ENCODE measurements around the gene HAPLN2. TPM values are rescaled to one million over a fixed set of nuclear protein-coding genes. Genes with fewer than 3 reads are reported as not detected.

The HAPLN2 gene
- not detected in 2 replicates for total RNA-seq

DNA sequence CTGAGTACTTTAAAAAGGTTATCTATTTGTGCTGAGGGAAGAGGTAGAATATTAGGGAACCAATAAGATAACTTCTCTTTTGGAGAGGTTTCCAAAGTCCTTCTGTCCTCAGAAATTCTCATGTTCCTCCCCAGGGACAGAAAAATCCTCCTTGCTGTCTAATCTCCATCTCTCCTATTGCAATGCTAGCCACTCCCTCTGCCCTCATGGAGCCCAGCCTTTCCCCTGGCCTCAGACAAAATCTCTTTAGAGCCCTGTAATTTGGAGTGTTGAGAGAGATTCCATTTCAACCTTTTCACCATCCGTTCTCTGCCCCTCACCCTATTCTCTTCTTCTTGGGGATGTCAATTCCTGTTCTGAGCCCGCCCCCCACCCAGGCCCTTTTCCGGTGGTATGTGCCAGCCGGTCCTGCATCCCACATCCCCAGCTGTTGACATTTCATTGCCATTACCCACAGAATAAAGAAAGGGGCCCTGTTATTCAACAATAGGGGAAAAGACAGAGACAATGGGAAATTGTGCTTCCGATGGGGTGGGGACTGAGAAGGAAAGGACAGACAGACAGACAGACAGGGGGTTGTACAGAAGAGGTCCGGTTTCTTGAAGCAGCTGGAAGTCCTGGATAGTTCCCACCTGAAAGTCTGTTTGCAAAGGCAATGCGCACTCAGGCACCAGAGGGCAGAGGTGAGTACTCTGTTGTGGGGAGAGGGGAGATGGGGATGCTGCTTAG is at the start of gene HAPLN2:
TSS of gene HAPLN2 (plus strand) at position 563 of the 729 bp plus-strand sequence. CDS start 4,076 bp downstream, outside the sequence.

DNA sequence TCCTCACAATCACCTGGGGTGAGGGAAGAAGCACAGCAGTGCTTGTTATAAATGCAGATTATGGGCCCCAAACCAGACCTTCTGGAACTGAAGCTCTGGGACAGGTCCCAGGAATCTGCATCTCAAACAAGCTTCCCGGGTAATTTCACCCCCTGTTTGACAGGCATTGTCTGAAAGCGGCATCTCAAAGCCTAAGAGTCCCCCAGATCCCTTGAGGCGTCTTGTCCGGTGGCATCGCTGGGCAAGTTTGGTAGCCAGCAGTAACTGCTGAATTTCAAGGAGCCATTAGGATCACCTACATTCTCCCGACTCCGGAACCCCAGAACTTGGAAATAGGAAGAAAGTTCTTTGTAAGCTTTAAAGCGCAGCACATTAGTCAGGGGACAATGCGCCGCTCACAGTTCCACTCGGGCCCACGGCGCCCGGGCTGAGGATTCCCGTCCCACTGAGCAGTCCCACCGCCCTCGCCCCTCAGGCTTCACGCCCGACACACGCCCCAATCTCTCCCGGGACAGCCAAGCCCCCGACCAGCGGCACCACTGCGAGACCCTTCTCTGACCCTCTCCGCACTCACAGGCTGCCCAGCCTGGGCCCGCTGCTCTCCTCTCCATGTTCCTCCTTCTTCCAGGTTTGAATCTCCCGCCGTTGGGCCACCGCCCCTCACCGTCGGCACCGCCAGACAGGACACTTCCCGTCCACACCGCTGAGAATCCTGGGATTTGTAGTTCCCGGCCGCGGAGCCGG is 47.1 kb upstream of the HAPLN2 start, which contains the start of gene IQGAP3:
TSS of gene IQGAP3 (minus strand) at position 647 of the 744 bp plus-strand sequence. CDS start at position 611, 36 bp downstream.

DNA sequence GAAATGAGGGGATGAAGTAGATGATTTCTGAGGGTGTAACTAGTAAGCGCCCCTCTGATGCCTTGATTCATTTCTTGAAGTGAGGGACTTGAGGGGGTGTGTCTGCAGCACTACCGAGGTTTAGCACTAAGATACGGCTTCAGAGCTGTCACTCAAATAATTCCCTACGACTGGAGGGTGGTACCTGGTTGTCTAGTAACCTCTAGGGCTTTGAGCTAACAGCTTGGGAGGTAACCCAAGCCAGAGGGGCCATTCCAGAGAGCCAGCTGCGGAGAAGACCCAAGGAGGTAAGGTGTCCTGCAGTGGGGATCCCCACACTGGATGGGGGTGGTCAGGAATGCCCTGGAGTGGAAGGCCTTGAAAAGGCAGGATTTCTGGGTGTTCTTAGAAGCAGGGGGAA is 39.7 kb upstream of the HAPLN2 start, which contains the start of gene TTC24:
TSS of gene TTC24 (plus strand) at position 252 of the 400 bp plus-strand sequence. CDS start 1,642 bp downstream, outside the sequence.

DNA sequence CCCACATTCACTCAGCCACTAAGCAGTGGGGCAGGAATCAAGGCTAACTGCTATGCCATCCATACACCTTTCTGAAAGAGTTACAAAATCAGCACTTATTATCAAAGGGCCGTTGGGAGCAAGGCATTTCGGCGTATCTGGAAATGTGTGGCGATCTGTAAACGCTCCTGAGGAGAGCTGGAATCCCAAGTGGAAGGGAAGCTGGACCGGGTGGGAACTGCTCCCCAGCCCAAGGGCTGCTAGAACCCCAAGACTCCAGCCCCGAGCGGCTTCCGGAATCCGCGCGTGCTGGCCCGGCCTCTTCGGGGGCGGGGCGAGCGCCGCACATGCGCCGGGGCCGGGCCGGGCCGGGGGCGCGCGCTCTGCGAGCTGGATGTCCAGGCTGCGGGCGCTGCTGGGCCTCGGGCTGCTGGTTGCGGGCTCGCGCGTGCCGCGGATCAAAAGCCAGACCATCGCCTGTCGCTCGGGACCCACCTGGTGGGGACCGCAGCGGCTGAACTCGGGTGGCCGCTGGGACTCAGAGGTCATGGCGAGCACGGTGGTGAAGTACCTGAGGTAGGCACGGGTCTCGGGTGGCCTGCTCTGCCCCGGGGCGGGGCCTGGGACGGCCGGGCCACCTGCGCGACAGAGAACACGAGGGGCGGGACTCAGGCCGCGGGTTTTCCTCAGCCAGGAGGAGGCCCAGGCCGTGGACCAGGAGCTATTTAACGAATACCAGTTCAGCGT is 27.6 kb upstream of the HAPLN2 start, which contains the start of gene NAXE:
TSS of gene NAXE (plus strand) at position 345 of the 726 bp plus-strand sequence. CDS start at position 374, 29 bp downstream.

DNA sequence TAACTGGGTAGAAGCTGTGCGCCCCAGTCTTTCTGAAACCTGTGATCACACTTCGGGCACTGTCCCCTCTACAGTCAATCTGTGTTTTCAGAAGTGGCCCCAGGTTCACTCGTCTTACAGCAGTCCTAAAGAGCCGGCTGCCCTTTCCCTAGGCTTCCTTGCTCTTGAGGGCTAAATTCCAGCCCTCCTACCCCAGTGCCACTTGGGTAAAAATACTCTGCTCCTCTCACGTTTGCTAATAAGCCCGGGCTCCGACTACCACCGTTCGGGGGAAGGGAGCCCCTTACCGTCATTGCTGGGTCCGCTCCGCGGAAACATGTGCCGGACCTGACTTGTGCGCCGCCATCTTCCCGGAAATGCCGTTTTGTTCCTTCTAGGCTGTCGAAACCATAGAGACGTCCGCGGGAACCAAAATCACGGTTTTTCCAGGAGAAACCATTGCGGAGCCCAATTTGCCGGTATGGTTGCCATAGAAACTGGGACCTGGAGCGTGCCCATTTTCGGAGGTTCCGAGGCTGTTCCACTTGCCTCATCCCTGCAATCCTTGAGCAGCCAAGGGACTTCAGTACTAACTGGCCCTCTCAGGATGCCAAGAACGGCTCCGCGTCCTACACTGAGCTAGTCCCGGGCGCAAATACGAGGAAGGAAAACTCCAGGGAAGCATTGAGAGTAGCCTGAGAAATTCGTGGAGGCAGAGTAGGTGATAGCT is 17.9 kb upstream of the HAPLN2 start, which contains the start of gene GPATCH4:
TSS of gene GPATCH4 (minus strand) at position 358 of the 709 bp plus-strand sequence.

DNA sequence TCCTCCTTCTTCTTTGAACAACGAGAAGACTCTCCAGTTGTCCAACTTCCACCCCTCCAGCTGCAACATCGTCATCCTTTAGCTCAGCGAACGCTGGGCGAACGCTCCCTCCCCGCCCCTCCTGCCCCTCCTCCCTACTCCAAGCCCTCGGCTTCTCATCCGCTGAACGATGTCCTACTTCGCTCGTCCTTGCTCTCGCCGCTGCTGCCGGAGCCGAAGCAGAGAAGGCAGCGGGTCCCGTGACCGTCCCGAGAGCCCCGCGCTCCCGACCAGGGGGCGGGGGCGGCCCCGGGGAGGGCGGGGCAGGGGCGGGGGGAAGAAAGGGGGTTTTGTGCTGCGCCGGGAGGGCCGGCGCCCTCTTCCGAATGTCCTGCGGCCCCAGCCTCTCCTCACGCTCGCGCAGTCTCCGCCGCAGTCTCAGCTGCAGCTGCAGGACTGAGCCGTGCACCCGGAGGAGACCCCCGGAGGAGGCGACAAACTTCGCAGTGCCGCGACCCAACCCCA is 22.6 kb downstream of the HAPLN2 start, which contains the start of gene BCAN:
TSS of gene BCAN (plus strand) at position 357 of the 504 bp plus-strand sequence. CDS start 3,938 bp downstream, outside the sequence.

Other genes with a start within 250 kb of the HAPLN2 start
- gene MEF2D, start 118.6 kb upstream of the HAPLN2 start, total RNA-seq = 30.1 and 32.3 TPM in 2 replicates
- 33.7 and 39.4 TPM in 2 replicates for gene IQGAP3, start 46.9 kb upstream of the HAPLN2 start, total RNA-seq
- gene TTC24, start 39.7 kb upstream of the HAPLN2 start, total RNA-seq = not detected in 2 replicates
- gene NAXE, start 27.6 kb upstream of the HAPLN2 start, total RNA-seq = 70.9 and 72.1 TPM in 2 replicates
- gene GPATCH4, start 17.9 kb upstream of the HAPLN2 start, total RNA-seq = 14.9 and 25.1 TPM in 2 replicates
- not detected in 2 replicates for gene BCAN, start 22.7 kb downstream of the HAPLN2 start, total RNA-seq
- gene NES, start 58.0 kb downstream of the HAPLN2 start, total RNA-seq = 360 and 381 TPM in 2 replicates
- 0.13 and 0.15 TPM in 2 replicates for gene CRABP2, start 86.2 kb downstream of the HAPLN2 start, total RNA-seq
- 8.5 and 9.9 TPM in 2 replicates for gene METTL25B, start 109.1 kb downstream of the HAPLN2 start, total RNA-seq
- gene ISG20L2, start 109.4 kb downstream of the HAPLN2 start, total RNA-seq = 13.1 and 17.9 TPM in 2 replicates
- 72.9 and 112 TPM in 2 replicates for gene MRPL24, start 121.7 kb downstream of the HAPLN2 start, total RNA-seq
- 232 and 273 TPM in 2 replicates for gene HDGF, start 132.3 kb downstream of the HAPLN2 start, total RNA-seq
- gene PRCC, start 148.1 kb downstream of the HAPLN2 start, total RNA-seq = 35.0 and 45.1 TPM in 2 replicates
- gene SH2D2A, start 197.4 kb downstream of the HAPLN2 start, total RNA-seq = 0.33 and 0.98 TPM in 2 replicates
- not detected in 2 replicates for gene INSRR, start 239.7 kb downstream of the HAPLN2 start, total RNA-seq
- gene NTRK1, start 241.4 kb downstream of the HAPLN2 start, total RNA-seq = not detected in 2 replicates